ENCODE measurements around the gene RXFP4.
"Not testable (repeated sequence)": the region's sequence is repeated elsewhere in the genome, so short reads cannot be mapped to it uniquely, and the experiment has no call there.

The RXFP4 gene

DNA sequence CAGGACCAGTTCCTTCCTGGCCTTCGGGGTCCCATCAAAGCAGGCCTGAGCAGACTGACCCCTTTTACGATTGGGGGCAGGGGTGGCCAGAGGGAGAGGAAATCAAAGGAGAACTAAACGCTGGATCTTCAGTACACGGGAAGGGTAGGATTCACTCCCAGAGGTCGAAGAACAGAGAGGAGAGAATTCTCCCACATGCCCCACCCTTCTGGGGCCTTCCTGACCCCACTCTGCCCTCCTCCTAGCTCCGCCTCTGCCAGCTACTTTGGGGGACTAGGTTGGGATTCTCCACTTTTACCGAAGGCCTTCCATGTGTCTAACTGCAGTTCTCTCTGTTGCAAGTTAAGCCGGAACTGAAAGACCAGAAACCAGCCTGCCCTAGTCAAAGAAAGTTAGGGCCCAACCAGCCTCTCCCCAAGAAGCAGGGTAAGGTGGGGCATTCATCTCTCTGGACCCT lies 37.6 kb downstream of the RXFP4 start:
- DNase-seq, result peak; percentile 13

DNA sequence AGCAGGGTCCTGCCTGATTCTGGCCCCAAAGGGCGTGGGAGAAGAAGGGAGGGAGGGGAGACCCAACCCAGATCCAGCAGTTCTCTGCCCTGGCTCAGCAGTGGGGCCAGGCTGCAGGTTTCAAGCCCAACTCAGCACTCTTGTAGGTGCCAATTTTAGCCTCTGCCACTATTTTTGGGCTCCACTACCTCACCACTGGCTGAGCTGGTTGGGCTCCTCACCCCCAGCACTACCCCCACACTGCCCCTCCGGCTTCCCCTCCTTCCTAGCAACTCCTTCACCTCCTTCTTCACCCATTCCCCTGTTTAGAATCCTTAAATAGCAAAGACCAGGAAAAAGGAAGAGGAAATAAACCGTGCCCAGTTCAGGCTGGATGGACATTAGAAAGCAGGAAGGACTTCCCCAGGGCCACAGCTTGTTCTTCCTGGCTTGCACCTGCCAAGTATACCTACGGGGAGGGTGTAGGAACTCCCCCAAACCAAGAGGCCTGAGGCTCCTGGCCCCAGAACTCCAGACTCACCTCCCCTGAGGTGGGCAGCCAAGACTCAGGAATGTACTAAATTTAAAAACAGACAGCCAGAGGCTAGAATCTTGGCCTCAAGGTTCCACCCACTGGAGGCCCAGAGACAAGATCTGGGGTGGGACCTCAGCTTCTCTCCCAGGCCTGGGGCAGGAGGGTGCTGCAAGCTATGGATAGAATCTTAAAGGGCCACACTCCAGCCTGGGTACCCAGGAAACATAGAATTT lies 38.3 kb downstream of the RXFP4 start:
- peak; percentile 6 for DNase-seq

DNA sequence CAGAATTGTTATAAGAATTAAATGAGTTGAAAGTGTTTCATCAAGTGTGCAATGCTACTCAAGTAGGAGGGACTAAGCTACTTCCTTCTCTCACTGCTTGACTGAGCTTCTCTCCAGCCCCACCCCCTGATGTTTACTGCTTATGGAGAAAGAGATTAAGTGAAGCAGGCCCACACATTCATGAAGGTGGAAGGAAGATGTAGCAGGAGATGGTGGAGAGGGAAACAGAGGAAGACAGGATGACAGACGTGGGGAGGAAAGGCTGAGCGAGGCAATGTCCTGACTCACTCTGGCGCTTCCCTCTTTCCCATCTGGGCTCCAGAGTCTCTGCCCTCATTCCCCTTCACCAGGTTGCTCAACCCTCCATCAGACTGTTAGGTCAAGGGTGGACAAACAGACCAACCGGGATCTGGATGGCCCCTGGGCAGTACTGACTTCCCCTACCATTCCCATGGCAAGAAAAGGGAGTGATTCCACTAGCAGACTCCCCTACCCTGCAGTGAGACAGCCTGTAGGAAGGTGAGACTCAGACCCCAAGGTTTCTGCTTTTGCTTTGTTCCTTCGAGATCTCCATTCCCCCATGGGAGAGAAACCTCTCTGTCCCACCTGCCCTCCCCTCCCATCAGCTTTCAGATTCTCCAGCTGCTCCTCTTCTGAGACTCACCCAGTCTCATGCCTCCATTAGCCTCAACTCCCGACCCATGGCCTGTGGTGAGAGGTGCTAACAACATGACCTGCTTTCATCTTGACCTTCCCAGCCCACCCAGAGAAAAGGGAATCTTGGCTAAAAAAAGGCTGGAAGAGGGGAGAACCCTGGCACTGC lies 40.0 kb downstream of the RXFP4 start:
- peak; percentile 22 for DNase-seq

DNA sequence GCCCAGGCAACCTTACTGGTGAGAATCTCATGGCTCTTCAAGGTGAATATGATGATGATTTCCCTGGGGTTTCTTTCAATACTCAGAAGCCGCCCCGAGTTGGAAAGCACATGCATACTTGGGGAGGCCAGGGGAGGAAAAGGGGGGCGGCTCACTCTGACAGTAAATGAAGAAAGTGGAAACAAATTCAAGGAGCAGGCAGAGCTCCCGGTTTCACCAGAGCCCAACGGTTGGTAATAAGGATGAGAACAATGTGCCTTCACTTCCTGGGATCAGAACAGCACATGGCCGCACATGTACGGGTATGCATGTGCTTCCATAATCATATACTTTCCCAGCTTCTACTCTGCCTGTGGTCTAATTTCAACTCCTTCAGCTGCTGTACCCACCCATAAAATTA lies 40.7 kb downstream of the RXFP4 start:
- no peak for DNase-seq

DNA sequence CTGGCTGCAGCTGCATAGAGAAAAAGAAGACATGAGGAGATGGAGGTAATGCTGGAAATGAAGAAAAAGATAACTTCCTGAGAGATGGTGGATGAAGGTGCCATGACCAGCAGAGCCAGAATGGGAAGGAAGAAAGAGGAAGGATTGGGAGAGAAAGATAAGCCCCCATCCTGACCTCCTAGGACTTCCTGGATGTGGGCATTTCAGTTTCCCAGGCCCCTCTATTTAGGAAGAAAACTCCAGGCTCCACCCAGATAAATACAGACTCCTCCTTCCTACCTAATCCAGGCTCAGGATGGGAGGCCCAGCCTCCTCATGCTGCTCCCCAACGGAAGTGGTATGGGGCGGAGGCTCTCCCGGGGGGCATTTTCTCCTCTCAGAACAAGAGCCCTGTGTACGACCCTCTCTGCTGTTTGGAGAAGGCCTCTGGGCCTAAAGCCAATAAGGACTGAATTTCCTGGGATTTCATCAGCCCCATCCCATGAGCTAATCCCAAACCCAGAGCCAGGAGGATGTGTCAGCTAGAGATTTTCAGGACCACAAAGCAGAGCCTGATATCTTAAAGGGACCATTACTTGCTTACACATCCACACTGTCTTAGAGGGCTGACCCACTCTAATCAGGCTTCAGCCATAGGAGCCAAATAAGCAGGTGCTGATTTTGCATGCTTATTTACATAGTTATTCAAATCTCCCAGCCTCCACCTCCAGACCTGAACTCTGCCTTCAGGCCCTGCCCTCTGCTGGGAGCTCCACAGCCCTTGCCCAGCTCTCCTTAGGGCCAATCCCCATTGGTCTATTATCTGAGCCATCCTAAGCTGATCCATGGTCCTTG lies 42.0 kb downstream of the RXFP4 start:
- DNase-seq, result no peak

DNA sequence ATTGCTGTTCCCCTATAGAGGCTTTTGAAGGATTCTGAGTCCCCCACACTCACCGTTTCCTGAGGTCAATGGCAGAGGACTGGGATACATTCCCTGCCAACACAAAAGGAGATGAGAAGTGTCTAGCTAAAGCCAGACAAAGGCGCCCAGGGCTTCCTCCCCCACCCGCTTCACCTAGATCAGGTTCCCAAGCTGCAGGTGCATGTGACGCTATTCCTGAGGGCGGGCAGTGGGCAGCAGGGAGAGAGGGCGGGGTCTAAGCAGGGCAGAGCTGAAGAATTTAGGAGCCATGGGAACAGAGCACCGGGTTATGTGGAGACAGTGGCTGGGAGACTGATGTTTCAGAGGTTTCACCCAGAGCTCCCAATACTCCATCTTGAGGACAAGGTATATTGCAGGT lies 42.9 kb downstream of the RXFP4 start:
- no peak for DNase-seq

DNA sequence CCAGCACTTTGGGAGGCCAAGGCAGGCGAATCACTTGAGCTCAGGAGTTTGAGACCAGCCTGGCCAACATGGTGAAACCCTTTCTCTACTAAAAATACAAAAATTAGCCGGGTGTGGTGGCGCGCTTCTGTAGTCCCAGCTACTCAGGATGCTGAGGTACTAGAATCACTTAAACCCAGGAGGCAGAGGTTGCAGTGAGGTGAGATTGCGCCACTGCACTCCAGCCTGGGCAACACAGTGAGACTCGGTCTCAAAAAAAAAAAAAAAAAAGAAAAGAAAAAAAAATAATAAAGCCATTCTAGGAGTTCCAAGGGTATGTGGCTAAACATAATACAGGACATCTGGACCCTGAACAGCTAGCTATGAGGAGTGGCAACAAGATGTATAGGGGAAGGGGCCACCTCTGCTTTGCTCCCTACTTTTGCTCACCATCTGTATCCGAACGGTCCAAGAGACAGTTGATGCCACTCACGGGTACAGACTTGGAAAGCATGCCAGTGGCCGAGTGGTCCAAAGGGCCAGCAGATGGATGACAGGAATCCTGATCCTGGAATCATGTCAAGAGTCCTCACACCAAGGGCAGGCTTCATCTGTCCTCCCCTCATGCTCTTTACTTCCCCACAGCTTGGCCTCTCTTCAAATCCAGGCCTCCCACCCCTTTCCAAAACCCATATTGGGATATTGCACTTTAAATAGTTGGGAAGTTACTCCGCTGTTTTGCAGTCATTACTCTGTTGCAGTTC lies 43.6 kb downstream of the RXFP4 start:
- DNase-seq, result not testable (repeated sequence)

DNA sequence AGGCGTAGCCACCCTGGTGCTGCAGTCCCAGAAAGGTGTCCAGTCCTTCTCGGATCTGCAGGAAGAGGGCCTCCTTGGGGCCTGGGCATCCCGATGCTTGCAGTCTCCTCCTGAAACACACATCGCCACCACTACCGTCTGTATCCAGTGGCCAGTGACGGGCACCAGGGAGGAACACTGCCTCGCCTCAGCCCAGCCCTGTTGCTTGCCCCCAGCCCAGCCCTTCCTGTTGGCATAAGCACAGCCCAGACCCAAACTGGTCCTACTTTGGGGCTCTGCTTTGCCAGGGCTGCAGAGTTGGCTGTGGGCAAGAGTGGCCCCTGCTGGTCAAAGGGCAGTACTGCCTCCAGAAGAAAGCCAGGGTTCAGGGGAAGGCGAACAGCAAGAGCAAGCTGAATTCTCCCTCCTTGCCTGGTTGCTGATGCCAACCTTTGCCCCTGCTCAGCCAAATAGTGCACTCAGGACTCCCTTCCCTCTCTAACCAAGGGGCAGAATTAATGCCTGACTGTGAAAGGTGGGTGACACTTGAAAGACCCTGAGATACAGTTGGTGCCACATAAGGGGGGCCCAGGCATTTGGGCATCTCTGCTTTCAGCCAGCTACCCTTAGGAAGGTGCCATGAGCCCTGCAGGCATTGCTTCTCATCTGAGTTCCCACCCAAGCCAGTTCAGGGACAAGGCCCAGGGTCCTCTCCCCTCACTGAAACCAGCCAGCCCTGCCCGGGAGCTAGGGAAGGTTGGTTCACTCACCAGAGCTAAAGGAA lies 48.0 kb downstream of the RXFP4 start:
- DNase-seq, result peak; percentile 81

DNA sequence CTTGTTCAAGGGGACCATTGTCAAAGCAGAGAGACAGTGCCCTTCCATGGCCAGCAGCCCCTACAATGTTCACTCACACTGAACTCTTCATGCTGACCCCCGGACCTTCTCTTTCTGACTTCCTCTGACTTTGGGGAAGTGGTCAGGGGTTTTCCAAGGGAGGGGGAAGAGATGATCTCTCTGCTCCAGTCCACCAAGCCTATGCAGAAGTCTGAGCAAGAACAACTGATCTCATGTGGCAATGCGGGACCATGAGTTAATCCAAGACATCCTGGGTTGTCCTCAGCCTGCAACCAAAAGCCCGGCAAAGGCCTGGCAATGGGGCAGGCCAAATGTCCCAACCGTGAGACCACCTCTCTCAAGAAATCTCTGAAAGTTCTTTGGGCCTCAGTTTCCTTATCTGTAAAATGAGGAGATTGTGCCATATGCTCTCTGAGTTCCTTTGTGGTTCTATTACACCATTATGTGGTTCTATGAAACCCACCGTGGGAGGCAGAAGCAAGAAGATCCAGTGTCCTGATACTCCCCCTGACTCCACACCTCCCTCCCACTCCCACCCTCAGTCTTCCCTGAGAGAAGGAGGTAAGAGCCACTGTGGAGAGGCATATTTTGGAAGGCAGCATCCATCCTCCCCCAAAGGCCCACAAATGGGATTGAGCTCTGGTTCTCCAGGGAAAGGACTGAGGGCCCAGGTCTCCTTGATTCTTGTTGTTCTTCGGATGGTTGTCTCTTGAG lies 48.7 kb downstream of the RXFP4 start:
- no peak for DNase-seq

Measured in stimulated activated CD4-positive, alpha-beta T cell treated with anti-CD3 and anti-CD28 coated beads, Interleukin-1b, Interleukin-23, amount 100 ng/mL, for 48 hours (primary cell).